SU-DHL-6 (cell line): ENCODE results near the gene ATP11A.

ENCODE experiments used
- EZH2phosphoT487 ChIP-seq: fragments of 200-600 bp; sonication (generic), shearing (Covaris generic); conservative IDR thresholded peaks from 2 replicates; pipeline ENCODE4 v1.6.1; 2018; ENCODE audit warnings: mild to moderate bottlenecking, antibody characterized with exemption, low read length, moderate library complexity, mixed read lengths
- TF ChIP-seq, protein P1 (sequence below): fragments of 200-600 bp; sonication (generic); IDR thresholded peaks from one replicate; pipeline ENCODE4 v1.5.1; 2017; ENCODE audit warnings: antibody characterized with exemption, mild to moderate bottlenecking, low read length, moderate library complexity; ENCODE audit not compliant: insufficient read depth, poor library complexity, severe bottlenecking

DNA sequence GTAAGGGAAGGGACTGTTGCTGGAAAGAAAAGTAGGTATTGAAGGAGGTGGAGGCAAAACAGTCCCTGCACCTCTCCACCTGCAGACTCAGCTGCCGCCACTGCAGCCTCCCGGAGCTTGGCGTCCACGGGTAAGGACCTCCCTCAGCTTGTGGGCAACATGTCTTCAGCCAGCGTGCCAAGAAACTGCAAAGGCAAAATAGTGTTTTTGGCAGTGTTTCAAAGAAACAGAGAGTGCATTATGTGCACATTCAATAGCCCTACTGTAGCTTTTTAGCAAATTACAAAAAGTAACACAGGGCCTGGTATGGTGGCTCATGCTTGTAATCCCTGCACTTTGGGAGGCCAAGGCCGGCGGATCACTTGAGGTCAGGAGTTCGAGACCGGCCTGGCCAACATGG lies 57.4 kb downstream of the ATP11A start:
- TF ChIP-seq, protein P1, sequence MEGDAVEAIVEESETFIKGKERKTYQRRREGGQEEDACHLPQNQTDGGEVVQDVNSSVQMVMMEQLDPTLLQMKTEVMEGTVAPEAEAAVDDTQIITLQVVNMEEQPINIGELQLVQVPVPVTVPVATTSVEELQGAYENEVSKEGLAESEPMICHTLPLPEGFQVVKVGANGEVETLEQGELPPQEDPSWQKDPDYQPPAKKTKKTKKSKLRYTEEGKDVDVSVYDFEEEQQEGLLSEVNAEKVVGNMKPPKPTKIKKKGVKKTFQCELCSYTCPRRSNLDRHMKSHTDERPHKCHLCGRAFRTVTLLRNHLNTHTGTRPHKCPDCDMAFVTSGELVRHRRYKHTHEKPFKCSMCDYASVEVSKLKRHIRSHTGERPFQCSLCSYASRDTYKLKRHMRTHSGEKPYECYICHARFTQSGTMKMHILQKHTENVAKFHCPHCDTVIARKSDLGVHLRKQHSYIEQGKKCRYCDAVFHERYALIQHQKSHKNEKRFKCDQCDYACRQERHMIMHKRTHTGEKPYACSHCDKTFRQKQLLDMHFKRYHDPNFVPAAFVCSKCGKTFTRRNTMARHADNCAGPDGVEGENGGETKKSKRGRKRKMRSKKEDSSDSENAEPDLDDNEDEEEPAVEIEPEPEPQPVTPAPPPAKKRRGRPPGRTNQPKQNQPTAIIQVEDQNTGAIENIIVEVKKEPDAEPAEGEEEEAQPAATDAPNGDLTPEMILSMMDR, result no peak
- TF ChIP-seq EZH2phosphoT487, result no peak
